ENCODE results near the gene TOGARAM1.

DNA sequence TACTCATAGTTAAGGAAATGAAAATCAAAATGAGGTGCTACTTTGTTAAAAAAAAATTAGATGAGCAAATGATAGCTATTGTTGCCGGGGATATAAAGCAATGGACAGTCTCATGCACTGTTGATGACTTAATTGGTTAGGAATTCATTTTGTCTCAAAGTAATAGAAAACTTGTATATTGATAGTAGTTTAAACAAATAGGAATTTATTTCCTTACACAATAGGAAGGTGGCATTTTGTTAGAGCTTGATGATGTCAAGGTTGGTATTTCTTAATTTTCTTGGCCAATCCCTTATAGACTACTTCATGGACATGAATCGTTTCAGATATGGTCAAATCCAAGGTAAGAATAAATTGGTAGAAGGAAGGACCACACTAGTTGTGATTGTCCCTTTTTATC, 129.7 kb downstream of the TOGARAM1 start:
- TF ChIP-seq, protein P1, sequence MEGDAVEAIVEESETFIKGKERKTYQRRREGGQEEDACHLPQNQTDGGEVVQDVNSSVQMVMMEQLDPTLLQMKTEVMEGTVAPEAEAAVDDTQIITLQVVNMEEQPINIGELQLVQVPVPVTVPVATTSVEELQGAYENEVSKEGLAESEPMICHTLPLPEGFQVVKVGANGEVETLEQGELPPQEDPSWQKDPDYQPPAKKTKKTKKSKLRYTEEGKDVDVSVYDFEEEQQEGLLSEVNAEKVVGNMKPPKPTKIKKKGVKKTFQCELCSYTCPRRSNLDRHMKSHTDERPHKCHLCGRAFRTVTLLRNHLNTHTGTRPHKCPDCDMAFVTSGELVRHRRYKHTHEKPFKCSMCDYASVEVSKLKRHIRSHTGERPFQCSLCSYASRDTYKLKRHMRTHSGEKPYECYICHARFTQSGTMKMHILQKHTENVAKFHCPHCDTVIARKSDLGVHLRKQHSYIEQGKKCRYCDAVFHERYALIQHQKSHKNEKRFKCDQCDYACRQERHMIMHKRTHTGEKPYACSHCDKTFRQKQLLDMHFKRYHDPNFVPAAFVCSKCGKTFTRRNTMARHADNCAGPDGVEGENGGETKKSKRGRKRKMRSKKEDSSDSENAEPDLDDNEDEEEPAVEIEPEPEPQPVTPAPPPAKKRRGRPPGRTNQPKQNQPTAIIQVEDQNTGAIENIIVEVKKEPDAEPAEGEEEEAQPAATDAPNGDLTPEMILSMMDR (IDR thresholded peaks at IDR 0.05), result no peak
- TF ChIP-seq POLR2A (IDR thresholded peaks at IDR 0.05), result no peak
- TF ChIP-seq EP300 (IDR thresholded peaks at IDR 0.05), result no peak
